ENCODE results near the gene NALF2.

GRCh38 chrX:69503782-69504625 is at the start of gene NALF2:
- no peak for TF ChIP-seq CTCF (conservative IDR thresholded peaks at IDR 0.05 in 1 of 2, IDR thresholded peaks at IDR 0.05 in 1 of 2; ENCODE audit: low read depth in 1 of 2, low read length in 2 of 2)
- peak; percentile 28 for TF ChIP-seq EZH2 (IDR thresholded peaks at IDR 0.05; ENCODE audit: low read length, missing control alignments)

Data from fibroblast of lung (primary cell).